ENCODE data around the gene CCDC88B.

- no peak for TF ChIP-seq CTCF (IDR thresholded peaks at IDR 0.05)
- no peak for TF ChIP-seq ZFX (IDR thresholded peaks at IDR 0.05; ENCODE audit: borderline replicate concordance)
Observed at GRCh38 chr11:64364911-64365310, 24.9 kb downstream of the CCDC88B start.

Measured in 22Rv1 (cell line).